Measurements from ENCODE around the gene LSP1.
"Not testable (repeated sequence)": the region's sequence is repeated elsewhere in the genome, so short reads cannot be mapped to it uniquely, and the experiment has no call there.

LSP1 gene, protein sequence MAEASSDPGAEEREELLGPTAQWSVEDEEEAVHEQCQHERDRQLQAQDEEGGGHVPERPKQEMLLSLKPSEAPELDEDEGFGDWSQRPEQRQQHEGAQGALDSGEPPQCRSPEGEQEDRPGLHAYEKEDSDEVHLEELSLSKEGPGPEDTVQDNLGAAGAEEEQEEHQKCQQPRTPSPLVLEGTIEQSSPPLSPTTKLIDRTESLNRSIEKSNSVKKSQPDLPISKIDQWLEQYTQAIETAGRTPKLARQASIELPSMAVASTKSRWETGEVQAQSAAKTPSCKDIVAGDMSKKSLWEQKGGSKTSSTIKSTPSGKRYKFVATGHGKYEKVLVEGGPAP

DNA sequence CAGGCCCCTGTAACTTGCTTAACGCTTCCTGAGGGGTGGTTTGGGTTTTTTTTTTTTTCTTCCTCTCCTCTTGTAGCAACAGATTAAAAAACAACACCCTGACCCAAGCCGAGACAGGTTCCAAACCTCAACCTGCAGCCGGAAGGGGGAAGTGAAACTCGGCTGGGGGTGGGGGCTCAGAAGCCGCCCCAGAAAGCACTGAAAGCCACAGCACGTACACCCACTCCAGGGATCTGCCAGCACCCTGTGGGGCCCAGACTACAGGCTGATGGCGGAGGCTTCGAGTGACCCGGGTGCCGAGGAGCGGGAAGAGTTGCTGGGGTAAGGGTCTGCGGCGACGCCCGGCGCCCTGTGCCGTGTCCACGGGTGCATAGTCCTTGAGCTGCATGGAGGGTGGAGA lies at the start of gene LSP1:
LSP1 (plus strand) TSS at position 208 of the 400 bp plus-strand sequence; CDS start at position 269, 61 bp downstream.
- no peak for DNase-seq
- no peak for TF ChIP-seq GATA1 (IDR thresholded peaks at IDR 0.05; ENCODE audit: low read depth, low read length)
- no peak for TF ChIP-seq POLR2A (IDR thresholded peaks at IDR 0.05; ENCODE audit: low read length)

DNA sequence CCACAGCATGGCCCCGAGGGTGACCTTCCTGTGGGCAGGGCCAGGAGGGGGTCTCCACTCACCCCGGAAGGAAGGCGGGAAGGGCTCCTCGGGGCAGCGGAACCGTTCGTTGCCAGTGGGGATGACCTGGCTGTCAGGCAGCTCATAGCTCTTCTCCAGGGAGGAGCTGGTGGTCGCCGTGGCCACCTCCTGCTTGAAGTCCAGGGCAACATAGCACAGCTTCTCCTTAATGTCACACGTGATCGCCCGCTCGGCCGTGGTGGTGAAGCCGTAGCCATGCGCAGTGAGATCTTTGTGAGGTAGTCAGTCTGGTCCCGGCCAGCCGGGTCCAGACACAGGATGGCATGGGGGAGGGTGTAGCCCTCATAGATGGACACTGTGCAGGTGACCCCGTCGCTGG lies 49.6 kb upstream of the LSP1 start:
- no peak for TF ChIP-seq POLR2A (IDR thresholded peaks at IDR 0.05; ENCODE audit: low read length)
- no peak for TF ChIP-seq GATA1 (IDR thresholded peaks at IDR 0.05; ENCODE audit: low read depth, low read length)
- DNase-seq = no peak

DNA sequence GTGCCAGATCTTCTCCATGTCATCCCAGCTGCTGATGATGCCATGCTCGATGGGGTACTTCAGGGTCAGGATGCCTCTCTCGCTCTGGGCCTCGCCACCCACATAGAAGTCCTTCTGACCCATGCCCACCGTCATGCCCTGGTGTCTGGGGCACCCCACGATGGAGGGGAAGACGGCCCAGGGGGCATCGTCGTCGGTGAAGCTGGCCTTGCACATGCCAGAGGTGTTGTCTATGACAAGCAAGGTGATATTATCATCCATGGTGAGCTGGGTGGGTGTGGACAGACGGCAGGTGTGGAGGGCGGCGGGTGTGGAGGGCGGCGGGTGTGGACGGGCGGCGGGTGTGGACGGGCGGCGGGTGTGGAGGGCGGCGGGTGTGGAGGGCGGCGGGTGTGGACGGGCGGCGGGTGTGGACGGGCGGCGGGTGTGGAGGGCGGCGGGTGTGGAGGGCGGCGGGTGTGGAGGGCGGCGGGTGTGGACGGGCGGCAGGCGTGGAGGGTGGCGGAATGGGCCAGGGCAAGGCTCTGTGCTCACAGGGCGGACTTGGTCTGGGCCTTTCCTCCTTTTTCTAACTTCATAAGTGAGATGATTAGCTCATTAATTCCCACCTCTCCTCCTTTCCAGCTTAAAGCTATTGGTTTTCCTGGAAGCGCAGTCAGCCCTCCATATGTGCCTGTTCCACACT lies 48.9 kb upstream of the LSP1 start:
- DNase-seq = not testable (repeated sequence)

DNA sequence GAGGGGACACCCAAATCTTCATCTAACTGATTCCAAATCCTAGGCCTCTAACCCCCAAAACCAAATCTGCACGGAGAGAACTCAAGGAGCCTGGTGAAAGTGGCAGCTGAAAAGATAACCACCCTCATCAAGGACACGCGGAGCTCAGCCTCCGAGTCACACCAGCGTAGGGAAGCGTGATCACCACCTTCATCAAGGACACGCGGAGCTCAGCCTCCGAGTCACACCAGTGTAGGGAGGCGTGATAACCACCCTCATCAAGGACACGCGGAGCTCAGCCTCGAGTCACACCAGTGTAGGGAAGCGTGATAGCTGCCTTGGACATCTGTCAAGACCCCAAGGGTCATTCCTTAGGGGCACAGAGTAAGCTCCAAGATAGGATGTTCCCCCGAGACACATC lies 47.4 kb upstream of the LSP1 start:
- no peak for DNase-seq
- TF ChIP-seq POLR2A (IDR thresholded peaks at IDR 0.05; ENCODE audit: low read length) (no peak), GATA1 (IDR thresholded peaks at IDR 0.05; ENCODE audit: low read depth, low read length) (no peak)

DNA sequence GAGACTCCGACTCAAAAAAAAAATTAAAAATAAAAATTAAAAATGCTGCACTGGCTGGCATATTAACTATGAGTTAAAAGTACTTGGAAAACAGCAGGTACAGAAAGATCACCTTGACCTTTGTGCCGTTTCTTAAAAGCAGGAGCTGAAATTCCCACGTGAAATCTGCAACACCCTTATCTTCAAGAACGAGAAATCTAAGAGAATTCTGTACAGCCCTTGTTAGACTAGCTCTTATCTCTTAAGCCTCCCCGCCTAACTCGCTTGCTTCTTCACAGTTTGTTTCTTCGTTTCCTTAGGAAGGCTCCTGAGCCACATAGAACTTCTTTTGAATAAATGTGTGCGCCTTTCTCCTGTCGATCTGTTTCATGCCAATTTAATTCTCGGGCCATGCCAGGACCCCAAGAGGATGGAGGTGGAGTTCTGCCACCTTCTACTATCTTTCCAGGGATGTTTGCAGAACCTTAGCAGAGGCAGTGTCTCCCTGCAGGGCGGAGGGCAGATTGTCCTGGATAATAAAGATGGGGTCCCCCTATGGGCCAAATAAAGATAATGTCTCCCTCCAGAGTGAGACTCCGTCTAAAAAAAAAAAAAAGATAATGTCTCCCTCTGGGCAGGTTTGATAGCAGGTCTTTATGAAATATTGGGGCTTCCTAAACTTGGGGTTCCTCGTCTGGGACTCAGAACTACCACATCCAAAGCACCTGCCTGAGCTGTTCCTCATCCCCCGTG lies 45.5 kb upstream of the LSP1 start:
- DNase-seq = no peak
- no peak for TF ChIP-seq POLR2A (IDR thresholded peaks at IDR 0.05; ENCODE audit: low read length)
- TF ChIP-seq GATA1 (IDR thresholded peaks at IDR 0.05; ENCODE audit: low read depth, low read length) = no peak

DNA sequence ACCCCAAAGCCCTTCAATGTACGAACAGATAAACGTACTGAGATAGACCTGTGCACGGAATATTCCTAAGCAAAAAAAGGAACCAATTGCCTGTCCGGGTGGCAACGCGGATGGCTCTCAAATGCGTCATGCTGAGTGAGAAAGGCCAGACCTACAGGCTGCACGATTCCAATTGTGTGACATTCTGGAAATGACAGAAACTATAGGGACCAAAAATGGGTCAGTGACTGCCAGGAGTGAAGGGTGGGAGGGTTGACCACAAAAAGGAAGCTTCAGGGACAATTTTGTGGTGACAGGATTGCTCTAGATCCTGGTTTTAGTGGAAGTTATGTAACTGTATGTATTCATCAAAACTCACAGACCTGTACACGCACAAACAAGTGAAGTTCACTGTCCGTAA lies 42.1 kb upstream of the LSP1 start:
- TF ChIP-seq POLR2A (IDR thresholded peaks at IDR 0.05; ENCODE audit: low read length) = no peak
- no peak for TF ChIP-seq GATA1 (IDR thresholded peaks at IDR 0.05; ENCODE audit: low read depth, low read length)
- no peak for DNase-seq

DNA sequence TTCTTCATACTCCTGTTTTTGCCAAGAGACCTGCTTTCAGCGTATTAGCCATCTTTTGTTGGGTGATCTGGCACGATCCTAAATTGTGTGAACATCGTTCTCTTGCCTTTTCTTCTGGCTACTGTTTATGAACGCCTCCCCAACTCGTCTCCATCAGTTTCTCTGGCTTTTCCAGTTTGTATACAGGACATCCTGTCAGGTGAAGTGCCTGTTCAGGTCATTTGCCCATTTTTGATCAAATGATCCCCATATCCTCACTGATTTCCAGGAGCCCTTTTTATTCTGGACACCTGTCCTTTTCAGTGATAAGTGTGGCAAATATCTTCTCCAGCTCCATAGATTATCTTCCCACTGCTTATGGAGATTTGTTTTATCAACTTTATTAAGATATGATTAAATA lies 40.6 kb upstream of the LSP1 start:
- DNase-seq = no peak
- TF ChIP-seq GATA1 (IDR thresholded peaks at IDR 0.05; ENCODE audit: low read depth, low read length) (no peak), POLR2A (IDR thresholded peaks at IDR 0.05; ENCODE audit: low read length) (no peak)

DNA sequence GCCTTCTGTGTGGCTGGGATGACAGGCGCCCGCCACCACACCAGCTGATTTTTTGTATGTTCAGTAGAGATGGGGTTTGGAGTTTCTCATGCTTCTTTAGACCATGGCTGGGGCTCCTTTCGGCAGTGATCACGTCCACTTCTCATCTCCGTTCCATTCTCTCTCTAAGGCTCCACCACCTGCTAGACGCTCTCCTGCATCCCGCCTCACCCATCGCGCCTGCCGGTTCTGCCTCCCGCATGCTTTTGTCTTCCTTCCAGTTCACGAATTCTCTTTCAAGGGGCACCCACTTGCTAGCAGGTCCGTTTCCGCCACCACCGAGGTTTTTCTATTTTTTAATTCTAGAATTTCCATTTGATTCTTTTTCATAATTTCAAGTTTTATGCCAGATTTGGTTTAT lies 40.1 kb upstream of the LSP1 start:
- TF ChIP-seq POLR2A (IDR thresholded peaks at IDR 0.05; ENCODE audit: low read length) = no peak
- TF ChIP-seq GATA1 (IDR thresholded peaks at IDR 0.05; ENCODE audit: low read depth, low read length) = no peak
- no peak for DNase-seq

DNA sequence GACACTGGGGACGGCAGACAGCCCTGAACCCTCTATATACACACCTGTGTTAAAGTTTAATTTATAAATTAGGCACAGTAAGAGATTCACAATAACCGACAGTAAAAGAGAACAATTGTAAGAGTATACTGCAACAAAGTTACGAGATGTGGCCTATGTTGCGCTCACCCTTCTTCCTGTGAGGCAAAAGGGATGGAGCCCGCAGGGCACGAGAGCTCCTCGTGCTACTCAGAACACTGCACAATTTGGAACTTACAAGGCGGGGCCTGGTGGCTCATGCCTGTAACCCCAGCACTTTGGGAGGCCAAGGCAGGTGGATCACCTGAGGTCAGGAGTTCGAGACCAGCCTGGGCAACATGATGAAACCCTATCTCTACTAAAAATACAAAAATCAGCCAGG lies 39.5 kb upstream of the LSP1 start:
- DNase-seq = not testable (repeated sequence)

DNA sequence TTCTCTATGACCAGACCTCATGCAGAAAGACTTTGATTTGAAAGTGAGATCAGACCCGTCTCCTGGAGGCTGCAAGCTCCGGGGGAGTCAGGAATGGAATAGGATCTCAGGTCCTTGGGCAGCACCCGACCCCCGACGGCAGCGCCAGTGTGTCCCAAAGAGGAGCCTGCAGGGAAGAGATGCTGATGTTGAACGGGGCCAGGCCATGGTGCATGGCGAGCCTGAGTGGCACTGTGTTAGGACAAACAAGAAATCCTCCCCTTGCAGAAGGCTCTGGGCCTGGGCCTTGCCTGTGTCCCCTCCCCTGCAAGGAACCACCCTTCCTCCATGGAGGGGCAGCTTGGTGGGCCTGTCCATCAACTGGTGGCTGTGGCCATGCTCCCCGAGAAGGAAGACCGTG lies 38.2 kb upstream of the LSP1 start:
- TF ChIP-seq POLR2A (IDR thresholded peaks at IDR 0.05; ENCODE audit: low read length) (no peak), GATA1 (IDR thresholded peaks at IDR 0.05; ENCODE audit: low read depth, low read length) (no peak)
- no peak for DNase-seq

DNA sequence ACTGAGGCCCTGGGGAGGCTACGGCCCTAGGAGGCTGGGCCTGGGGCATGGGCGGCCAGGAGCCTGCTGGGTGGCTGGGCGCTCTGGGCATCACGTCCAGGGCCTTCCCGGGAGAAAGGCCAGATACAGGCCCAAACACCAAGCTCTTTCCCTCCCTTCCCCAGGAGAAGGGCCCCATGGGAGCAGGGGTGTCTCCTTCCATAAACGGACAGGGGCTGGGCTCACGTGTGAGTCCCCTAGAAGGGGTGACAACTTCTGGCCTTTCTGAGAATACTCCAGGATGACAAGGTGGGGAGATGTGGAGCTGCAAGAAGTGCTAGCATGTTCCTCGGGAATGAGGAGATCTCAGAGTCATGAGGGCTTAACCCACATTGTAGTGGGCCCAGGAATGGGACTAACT lies 37.6 kb upstream of the LSP1 start:
- TF ChIP-seq POLR2A (IDR thresholded peaks at IDR 0.05; ENCODE audit: low read length) = no peak
- TF ChIP-seq GATA1 (IDR thresholded peaks at IDR 0.05; ENCODE audit: low read depth, low read length) = no peak
- no peak for DNase-seq

DNA sequence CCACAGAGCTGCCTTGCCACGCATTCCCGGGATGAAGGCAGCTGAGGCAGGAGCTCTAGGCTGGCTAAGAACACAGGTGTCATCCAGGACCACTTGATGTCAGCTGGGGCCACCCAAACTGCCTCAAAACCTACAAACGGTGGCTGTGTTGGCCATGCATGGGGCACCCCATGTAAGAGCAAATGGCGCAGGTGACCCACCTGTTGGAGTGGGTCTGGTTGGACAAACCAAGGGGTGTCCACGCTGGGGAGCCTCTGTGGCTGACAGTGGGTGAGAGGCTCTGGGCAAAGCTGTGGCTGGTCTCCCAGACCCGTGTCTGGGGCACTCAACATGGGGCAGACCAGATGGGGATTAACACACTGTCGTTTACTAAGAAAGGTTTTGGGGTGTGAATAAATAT lies 37.1 kb upstream of the LSP1 start:
- no peak for TF ChIP-seq POLR2A (IDR thresholded peaks at IDR 0.05; ENCODE audit: low read length)
- no peak for TF ChIP-seq GATA1 (IDR thresholded peaks at IDR 0.05; ENCODE audit: low read depth, low read length)
- DNase-seq = no peak

DNA sequence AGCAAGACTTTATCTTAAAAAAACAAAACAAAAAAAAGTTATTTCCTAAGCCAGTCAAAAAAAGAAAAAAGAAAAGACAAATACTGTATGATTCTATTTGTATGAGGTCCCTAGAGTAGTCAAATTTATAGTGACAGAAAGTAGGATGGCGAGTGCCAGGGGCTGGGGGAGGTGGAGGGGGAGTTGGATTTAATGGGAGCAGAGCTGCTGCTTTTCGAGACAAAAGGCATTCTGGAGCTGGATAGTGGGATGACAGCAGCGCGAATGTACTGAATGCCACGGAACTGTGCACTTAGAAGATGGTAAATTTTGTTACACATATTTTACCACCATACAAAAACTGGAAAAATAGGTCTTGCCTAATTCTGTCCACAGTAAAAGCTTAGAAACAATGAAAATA lies 35.9 kb upstream of the LSP1 start:
- DNase-seq = no peak
- TF ChIP-seq POLR2A (IDR thresholded peaks at IDR 0.05; ENCODE audit: low read length) = no peak
- TF ChIP-seq GATA1 (IDR thresholded peaks at IDR 0.05; ENCODE audit: low read depth, low read length) = no peak

DNA sequence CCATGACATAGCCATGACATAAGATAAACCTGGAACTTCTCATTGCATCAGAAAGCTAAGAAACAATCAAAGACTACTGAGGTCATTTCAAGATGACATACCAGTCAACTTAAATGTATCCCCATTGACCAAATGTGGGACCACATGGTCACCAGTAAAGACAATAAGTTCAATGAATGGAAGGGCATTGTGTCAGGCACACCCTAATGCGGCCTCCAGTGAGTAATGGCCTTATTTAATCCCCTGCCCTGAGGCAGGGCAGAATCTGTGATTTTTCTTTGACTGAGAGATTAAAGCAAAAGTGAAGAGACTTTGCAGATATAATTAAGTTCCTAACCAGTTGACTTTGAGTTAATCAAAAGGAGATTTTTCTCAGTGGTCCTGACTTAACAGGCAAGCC lies 35.4 kb upstream of the LSP1 start:
- no peak for DNase-seq
- TF ChIP-seq POLR2A (IDR thresholded peaks at IDR 0.05; ENCODE audit: low read length) = no peak

DNA sequence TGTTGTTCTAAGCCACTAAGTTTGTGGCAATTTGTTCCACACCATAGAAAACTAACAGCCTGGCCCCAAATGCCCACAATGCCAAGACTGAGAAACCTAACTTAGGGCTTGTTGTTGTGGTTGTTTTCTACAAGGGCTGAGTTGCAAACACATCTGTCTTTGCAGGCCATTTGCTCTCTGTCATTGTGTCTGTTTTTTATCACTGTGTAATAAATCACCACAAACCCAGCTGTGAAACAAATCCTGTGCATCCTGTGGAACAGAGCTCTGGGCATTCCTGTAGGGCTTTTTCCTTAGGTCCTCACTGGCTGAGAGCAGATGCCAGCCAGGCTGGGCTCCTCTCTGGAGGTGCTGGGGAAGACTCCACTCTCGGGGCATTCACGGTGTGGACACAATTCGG lies 33.8 kb upstream of the LSP1 start:
- no peak for DNase-seq
- no peak for TF ChIP-seq POLR2A (IDR thresholded peaks at IDR 0.05; ENCODE audit: low read length)
- no peak for TF ChIP-seq GATA1 (IDR thresholded peaks at IDR 0.05; ENCODE audit: low read depth, low read length)
